HCT116 (cell line): ENCODE results near the gene CNST. TPM values are rescaled to one million over a fixed set of nuclear protein-coding genes. Genes with fewer than 3 reads are reported as not detected.

Source experiments
- ATAC-seq: fragments of 200-7000 bp; cut with Tn5 transposase; 2 replicates; pipeline ENCODE4 v1.9.1; 2020; ENCODE audit warnings: mild to moderate bottlenecking, moderate library complexity
- BruUV-seq: library from RNA; stranded (reverse); fragments of 400-500 nt; replicated peaks from 2 replicates; lab custom pipeline; 2021; lab: Mats Ljungman, UMichigan
- CTCF ChIA-PET: fragments of 300-600 bp; sonication (Branson Sonifier 250); formaldehyde crosslinking; loops from one replicate; lab custom pipeline; 2021; ENCODE audit warnings: antibody characterized with exemption; lab: Charles Lee
- POLR2A ChIA-PET: fragments of 300-600, 350-600 bp; sonication (Branson Sonifier 250); formaldehyde crosslinking; loops from one replicate; lab custom pipeline; 2021; ENCODE audit warnings: antibody characterized with exemption; lab: Charles Lee
- RAD21 ChIA-PET, 2 experiments: fragments of 300-600 bp; sonication (Branson Sonifier 250); formaldehyde crosslinking; loops; one replicate each; lab custom pipeline; 2023; ENCODE audit warnings: low total read pairs in 2 of 2; ENCODE audit not compliant: uncharacterized antibody in 2 of 2, unreplicated experiment in 2 of 2, low non-redundant PET in 1 of 2; lab: Charles Lee
- DNase-seq: peaks from one replicate; pipeline ENCODE4 v3.0.0-alpha.2; 2010; ENCODE audit warnings: low read depth, low spot score
- H2AFZ ChIP-seq: fragments of 200-600 bp; shearing (Covaris generic), sonication (generic); 2 replicates; pipeline ENCODE4 v1.6.1; 2017; ENCODE audit warnings: low read depth, mixed run types, mixed read lengths, antibody characterized with exemption, low read length; ENCODE audit not compliant: poor library complexity, severe bottlenecking
- H3K27ac ChIP-seq: 2 replicates; pipeline ENCODE4 v1.5.1; 2012; ENCODE audit warnings: low read depth, low read length
- H3K27me3 ChIP-seq: fragments of 200-600 bp; sonication (generic); 2 replicates; pipeline ENCODE4 v1.6.1; 2016; ENCODE audit warnings: mixed run types, low read length, mixed read lengths; ENCODE audit not compliant: insufficient read depth
- H3K36me3 ChIP-seq, 2 experiments: fragments of 200-500 bp in 1 of 2; fragments of 200-600 bp in 1 of 2; sonication (Bioruptor generic) in 1 of 2; sonication (generic) in 1 of 2; 2 replicates each; pipeline versions ENCODE4 v1.5.1 to v1.6.1; 2014 to 2016; ENCODE audit warnings: low read length in 2 of 2, inconsistent platforms in 1 of 2, mixed read lengths in 1 of 2, mixed run types in 1 of 2; ENCODE audit not compliant: insufficient read depth in 2 of 2, control insufficient read depth in 1 of 2
- H3K4me1 ChIP-seq, 2 experiments: fragments of 200-600 bp in 1 of 2; sonication (generic) in 1 of 2; 2 replicates each; pipeline versions ENCODE4 v1.5.1 to v1.6.1; 2012 to 2017; ENCODE audit warnings: low read length in 2 of 2, inconsistent platforms in 1 of 2, mild to moderate bottlenecking in 1 of 2, mixed read lengths in 1 of 2, mixed run types in 1 of 2, moderate library complexity in 1 of 2; ENCODE audit not compliant: insufficient read depth in 2 of 2, control insufficient read depth in 1 of 2
- H3K4me2 ChIP-seq: fragments of 200-600 bp; sonication (generic); 2 replicates; pipeline ENCODE4 v1.6.1; 2017; ENCODE audit warnings: mixed run types, low read length, mixed read lengths
- H3K4me3 ChIP-seq, 2 experiments: fragments of 200-600 bp in 1 of 2; sonication (generic) in 1 of 2; replicated peaks in 1 of 2; 2 replicates each; pipeline ENCODE4 v1.5.1; 2011 to 2016; ENCODE audit warnings: low read length in 2 of 2, control low read depth in 1 of 2, low read depth in 1 of 2, mild to moderate bottlenecking in 1 of 2, mixed read lengths in 1 of 2, mixed run types in 1 of 2
- H3K79me2 ChIP-seq: fragments of 200-600 bp; sonication (generic); 2 replicates; pipeline ENCODE4 v1.6.1; 2017; ENCODE audit warnings: mild to moderate bottlenecking, mixed run types, low read length, moderate library complexity, mixed read lengths; ENCODE audit not compliant: insufficient read depth
- H3K9ac ChIP-seq: fragments of 200-600 bp; sonication (generic); 2 replicates; pipeline ENCODE4 v1.6.1; 2016; ENCODE audit warnings: low read length, mixed read lengths
- H3K9me2 ChIP-seq: fragments of 200-600 bp; sonication (generic), shearing (Covaris generic); 2 replicates; pipeline ENCODE4 v1.6.1; 2017; ENCODE audit warnings: mixed run types, mild to moderate bottlenecking, moderate library complexity; ENCODE audit not compliant: insufficient read depth
- H3K9me3 ChIP-seq, 2 experiments: fragments of 200-500 bp in 1 of 2; fragments of 200-600 bp in 1 of 2; sonication (Bioruptor generic) in 1 of 2; sonication (generic) in 1 of 2; 2 replicates each; pipeline ENCODE4 v1.6.1; 2014 to 2017; ENCODE audit warnings: low read length in 2 of 2, mixed read lengths in 2 of 2, inconsistent platforms in 1 of 2, low read depth in 1 of 2, mild to moderate bottlenecking in 1 of 2, mixed run types in 1 of 2, moderate library complexity in 1 of 2; ENCODE audit not compliant: control insufficient read depth in 1 of 2, insufficient read depth in 1 of 2
- H4K20me1 ChIP-seq: fragments of 200-600 bp; sonication (generic), shearing (Covaris generic); 2 replicates; pipeline ENCODE4 v1.6.1; 2017; ENCODE audit warnings: mixed run types, mild to moderate bottlenecking, moderate library complexity; ENCODE audit not compliant: insufficient read depth
- CBX3 ChIP-seq: IDR thresholded peaks from 2 replicates; pipeline ENCODE4 v1.6.1; 2012; ENCODE audit warnings: low read depth
- CEBPB ChIP-seq: IDR thresholded peaks from 2 replicates; pipeline ENCODE4 v1.6.1; 2012; ENCODE audit warnings: low read depth
- EGR1 ChIP-seq: IDR thresholded peaks from 2 replicates; pipeline ENCODE4 v1.6.1; 2012; ENCODE audit warnings: low read depth
- EZH2 ChIP-seq: fragments of 200-600 bp; sonication (generic); IDR thresholded peaks from 2 replicates; pipeline ENCODE4 v1.6.1; 2017; ENCODE audit warnings: antibody characterized with exemption, mixed run types
- EZH2phosphoT487 ChIP-seq: fragments of 200-600 bp; IDR thresholded peaks from 2 replicates; pipeline ENCODE4 v1.6.1; 2018; ENCODE audit warnings: antibody characterized with exemption, borderline replicate concordance
- JUND ChIP-seq: IDR thresholded peaks from 2 replicates; pipeline ENCODE4 v1.6.1; 2012
- POLR2A ChIP-seq: IDR thresholded peaks from 2 replicates; pipeline ENCODE4 v1.7.0; 2011; ENCODE audit warnings: borderline replicate concordance; ENCODE audit not compliant: insufficient read depth, insufficient read length; ENCODE audit errors: extremely low read depth
- POLR2AphosphoS5 ChIP-seq: IDR thresholded peaks from 2 replicates; pipeline ENCODE4 v1.6.1; 2011; ENCODE audit warnings: mild to moderate bottlenecking, low read depth, low read length, moderate library complexity
- RAD21 ChIP-seq: IDR thresholded peaks from 2 replicates; pipeline ENCODE4 v1.6.1; 2012; ENCODE audit warnings: low read depth, mild to moderate bottlenecking
- SIN3A ChIP-seq: IDR thresholded peaks from 2 replicates; pipeline ENCODE4 v1.6.1; 2012; ENCODE audit warnings: low read depth
- SP1 ChIP-seq: IDR thresholded peaks from 2 replicates; pipeline ENCODE4 v1.6.1; 2012; ENCODE audit warnings: low read depth
- TCF7L2 ChIP-seq: IDR thresholded peaks from 2 replicates; pipeline ENCODE4 v1.7.0; 2011; ENCODE audit warnings: borderline replicate concordance, inconsistent platforms; ENCODE audit not compliant: insufficient read depth, insufficient read length; ENCODE audit errors: extremely low read depth
- YY1 ChIP-seq: IDR thresholded peaks from 2 replicates; pipeline ENCODE4 v1.6.1; 2011; ENCODE audit warnings: low read length, low read depth, moderate library complexity, mild to moderate bottlenecking; ENCODE audit not compliant: insufficient replicate concordance; ENCODE audit errors: extremely low read depth
- ZFX ChIP-seq: fragments of 450-650 bp; IDR thresholded peaks from 2 replicates; pipeline ENCODE4 v1.6.1; 2017
- ZNF274 ChIP-seq: fragments of 200-500 bp; sonication (Bioruptor generic); IDR thresholded peaks from 2 replicates; pipeline ENCODE4 v1.6.1; 2014; ENCODE audit warnings: mild to moderate bottlenecking, low read depth, low read length, inconsistent platforms
- intact Hi-C: fragments of 100-400 bp; cut with micrococcal nuclease; formaldehyde crosslinking; loops from 2 replicates; pipeline ENCODE4 v1.10.0; 2022
- total RNA-seq: library from RNA; stranded (reverse); gene quantifications from one replicate; pipeline ENCODE4 v1.2.1, GENCODE V29; 2021; ENCODE audit not compliant: unreplicated experiment
- TF ChIP-seq, protein P1 (sequence below): IDR thresholded peaks from 2 replicates; pipeline ENCODE4 v1.6.1; 2012
- TF ChIP-seq, protein P2 (sequence below): IDR thresholded peaks from 2 replicates; pipeline ENCODE4 v1.6.1; 2012
- TF ChIP-seq, protein P3 (sequence below): IDR thresholded peaks from 2 replicates; pipeline ENCODE4 v1.6.1; 2012; ENCODE audit warnings: low read depth
- TF ChIP-seq, protein P4 (sequence below): IDR thresholded peaks from 2 replicates; pipeline ENCODE4 v1.6.1; 2011; ENCODE audit warnings: mild to moderate bottlenecking, low read length, moderate library complexity; ENCODE audit not compliant: insufficient replicate concordance; ENCODE audit errors: extremely low read depth

CNST gene
- total RNA-seq, 1 experiment from 2014 or later: 13.5 TPM

DNA sequence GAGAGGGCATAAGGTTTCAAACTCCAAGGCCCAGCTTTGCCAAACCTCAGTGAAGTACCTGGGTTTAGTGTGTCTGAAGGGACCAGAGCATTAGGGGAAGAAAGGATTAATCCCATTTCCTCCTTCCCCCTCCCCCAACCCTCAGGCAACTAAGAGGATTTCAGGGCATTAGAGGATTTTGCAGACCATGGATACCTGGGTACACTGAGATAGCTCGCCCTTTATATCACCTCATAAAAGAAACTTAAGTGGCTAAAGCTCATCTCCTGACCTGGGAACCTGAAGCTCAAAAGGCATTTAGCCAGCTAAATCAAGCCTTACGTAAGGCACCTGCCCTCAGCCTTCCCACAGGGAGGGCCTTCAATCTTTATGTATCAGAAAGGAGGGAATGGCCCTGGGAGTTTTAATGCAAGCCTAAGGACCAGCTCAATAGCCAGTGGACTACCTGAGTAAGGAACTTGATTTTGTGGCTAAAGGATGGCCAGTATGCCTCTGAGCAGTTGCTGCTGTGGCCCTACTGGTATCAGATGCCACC is 32.8 kb upstream of the CNST start:
- ChIA-PET POLR2A (no interaction called here), RAD21 (no interaction called here), CTCF (no interaction called here)
- intact Hi-C loops: no loop called here
- no peak overlapping the region for H3K4me3 ChIP-seq
- H3K27me3 ChIP-seq: no peaks in the 10 kb centered on the region
- no peak overlapping the region for H3K4me2 ChIP-seq
- H2AFZ ChIP-seq: no peak overlapping the region
- no peaks in the 10 kb centered on the region for H4K20me1 ChIP-seq
- H3K27ac ChIP-seq: no peak overlapping the region
- no peaks in the 10 kb centered on the region for H3K4me1 ChIP-seq
- no TSS peak for BruUV-seq
- H3K36me3 ChIP-seq: no peaks in the 10 kb centered on the region
- no peak for TF ChIP-seq EZH2
- TF ChIP-seq POLR2AphosphoS5: no peak
- no peak for TF ChIP-seq CEBPB
- TF ChIP-seq JUND: no peak
- TF ChIP-seq, protein P1, sequence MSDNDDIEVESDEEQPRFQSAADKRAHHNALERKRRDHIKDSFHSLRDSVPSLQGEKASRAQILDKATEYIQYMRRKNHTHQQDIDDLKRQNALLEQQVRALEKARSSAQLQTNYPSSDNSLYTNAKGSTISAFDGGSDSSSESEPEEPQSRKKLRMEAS: no peak
- TF ChIP-seq, protein P2, sequence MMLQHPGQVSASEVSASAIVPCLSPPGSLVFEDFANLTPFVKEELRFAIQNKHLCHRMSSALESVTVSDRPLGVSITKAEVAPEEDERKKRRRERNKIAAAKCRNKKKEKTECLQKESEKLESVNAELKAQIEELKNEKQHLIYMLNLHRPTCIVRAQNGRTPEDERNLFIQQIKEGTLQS: no peak
- TF ChIP-seq RAD21: no peak
- TF ChIP-seq, protein P3, sequence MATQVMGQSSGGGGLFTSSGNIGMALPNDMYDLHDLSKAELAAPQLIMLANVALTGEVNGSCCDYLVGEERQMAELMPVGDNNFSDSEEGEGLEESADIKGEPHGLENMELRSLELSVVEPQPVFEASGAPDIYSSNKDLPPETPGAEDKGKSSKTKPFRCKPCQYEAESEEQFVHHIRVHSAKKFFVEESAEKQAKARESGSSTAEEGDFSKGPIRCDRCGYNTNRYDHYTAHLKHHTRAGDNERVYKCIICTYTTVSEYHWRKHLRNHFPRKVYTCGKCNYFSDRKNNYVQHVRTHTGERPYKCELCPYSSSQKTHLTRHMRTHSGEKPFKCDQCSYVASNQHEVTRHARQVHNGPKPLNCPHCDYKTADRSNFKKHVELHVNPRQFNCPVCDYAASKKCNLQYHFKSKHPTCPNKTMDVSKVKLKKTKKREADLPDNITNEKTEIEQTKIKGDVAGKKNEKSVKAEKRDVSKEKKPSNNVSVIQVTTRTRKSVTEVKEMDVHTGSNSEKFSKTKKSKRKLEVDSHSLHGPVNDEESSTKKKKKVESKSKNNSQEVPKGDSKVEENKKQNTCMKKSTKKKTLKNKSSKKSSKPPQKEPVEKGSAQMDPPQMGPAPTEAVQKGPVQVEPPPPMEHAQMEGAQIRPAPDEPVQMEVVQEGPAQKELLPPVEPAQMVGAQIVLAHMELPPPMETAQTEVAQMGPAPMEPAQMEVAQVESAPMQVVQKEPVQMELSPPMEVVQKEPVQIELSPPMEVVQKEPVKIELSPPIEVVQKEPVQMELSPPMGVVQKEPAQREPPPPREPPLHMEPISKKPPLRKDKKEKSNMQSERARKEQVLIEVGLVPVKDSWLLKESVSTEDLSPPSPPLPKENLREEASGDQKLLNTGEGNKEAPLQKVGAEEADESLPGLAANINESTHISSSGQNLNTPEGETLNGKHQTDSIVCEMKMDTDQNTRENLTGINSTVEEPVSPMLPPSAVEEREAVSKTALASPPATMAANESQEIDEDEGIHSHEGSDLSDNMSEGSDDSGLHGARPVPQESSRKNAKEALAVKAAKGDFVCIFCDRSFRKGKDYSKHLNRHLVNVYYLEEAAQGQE: no peak
- TF ChIP-seq ZFX: no peak
- no peak for TF ChIP-seq YY1
- no peak for TF ChIP-seq EZH2phosphoT487
- no peak for TF ChIP-seq EGR1
- TF ChIP-seq POLR2A: no peak
- TF ChIP-seq SP1: no peak
- TF ChIP-seq SIN3A: no peak
- TF ChIP-seq, protein P4, sequence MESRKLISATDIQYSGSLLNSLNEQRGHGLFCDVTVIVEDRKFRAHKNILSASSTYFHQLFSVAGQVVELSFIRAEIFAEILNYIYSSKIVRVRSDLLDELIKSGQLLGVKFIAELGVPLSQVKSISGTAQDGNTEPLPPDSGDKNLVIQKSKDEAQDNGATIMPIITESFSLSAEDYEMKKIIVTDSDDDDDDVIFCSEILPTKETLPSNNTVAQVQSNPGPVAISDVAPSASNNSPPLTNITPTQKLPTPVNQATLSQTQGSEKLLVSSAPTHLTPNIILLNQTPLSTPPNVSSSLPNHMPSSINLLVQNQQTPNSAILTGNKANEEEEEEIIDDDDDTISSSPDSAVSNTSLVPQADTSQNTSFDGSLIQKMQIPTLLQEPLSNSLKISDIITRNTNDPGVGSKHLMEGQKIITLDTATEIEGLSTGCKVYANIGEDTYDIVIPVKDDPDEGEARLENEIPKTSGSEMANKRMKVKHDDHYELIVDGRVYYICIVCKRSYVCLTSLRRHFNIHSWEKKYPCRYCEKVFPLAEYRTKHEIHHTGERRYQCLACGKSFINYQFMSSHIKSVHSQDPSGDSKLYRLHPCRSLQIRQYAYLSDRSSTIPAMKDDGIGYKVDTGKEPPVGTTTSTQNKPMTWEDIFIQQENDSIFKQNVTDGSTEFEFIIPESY: no peak
- TF ChIP-seq CBX3: no peak
- no peak for TF ChIP-seq TCF7L2
- no peak for TF ChIP-seq ZNF274
- H3K9ac ChIP-seq: no peak overlapping the region
- ATAC-seq (no peak), DNase-seq (no peak)
- H3K9me2 ChIP-seq: no peaks in the 10 kb centered on the region
- H3K79me2 ChIP-seq: no peaks in the 10 kb centered on the region
- H3K9me3 ChIP-seq: 0 out of 4 replicates have a peak, but pooled peaks cover 0 to 4% of the 10 kb centered on the region in 2 experiments
